Uterus (tissue), 2 donors: ENCODE results near the gene TRAK2.

Source experiments
- POLR2A ChIP-seq, 2 donors: fragments of 450-650 bp; IDR thresholded peaks; one replicate each; pipeline ENCODE4 v1.6.1; 2016; ENCODE audit warnings: antibody characterized with exemption in 2 of 2, mild to moderate bottlenecking in 1 of 2, moderate library complexity in 1 of 2
- TF ChIP-seq, protein P1 (sequence below), 4 experiments: fragments of 200-600 bp in 2 of 4; fragments of 450-650 bp in 2 of 4; sonication (generic) in 2 of 4; IDR thresholded peaks; one replicate each; pipeline ENCODE4 v1.5.1; 2016 to 2019; ENCODE audit warnings: antibody characterized with exemption in 4 of 4, mild to moderate bottlenecking in 2 of 4, moderate library complexity in 1 of 4

DNA sequence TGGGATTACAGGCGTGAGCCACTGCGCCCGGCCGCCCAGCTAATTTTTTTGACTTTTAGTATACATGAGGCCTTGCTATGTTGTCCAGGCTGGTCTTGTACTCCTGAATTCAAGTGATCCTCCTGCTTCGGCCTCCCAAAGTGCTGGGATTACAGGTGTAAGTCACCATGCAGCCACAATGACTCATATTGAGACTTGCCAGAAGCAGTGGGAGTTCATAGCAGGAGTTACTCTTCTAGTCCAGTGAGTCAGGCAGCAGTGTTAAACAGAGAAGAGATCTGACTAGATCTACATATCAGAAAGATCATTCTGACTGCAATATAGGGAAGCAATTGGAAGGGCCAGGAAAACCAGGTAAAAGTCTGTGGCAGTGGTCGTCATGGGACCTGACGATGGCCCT is 92.6 kb downstream of the TRAK2 start:
- TF ChIP-seq, protein P1, sequence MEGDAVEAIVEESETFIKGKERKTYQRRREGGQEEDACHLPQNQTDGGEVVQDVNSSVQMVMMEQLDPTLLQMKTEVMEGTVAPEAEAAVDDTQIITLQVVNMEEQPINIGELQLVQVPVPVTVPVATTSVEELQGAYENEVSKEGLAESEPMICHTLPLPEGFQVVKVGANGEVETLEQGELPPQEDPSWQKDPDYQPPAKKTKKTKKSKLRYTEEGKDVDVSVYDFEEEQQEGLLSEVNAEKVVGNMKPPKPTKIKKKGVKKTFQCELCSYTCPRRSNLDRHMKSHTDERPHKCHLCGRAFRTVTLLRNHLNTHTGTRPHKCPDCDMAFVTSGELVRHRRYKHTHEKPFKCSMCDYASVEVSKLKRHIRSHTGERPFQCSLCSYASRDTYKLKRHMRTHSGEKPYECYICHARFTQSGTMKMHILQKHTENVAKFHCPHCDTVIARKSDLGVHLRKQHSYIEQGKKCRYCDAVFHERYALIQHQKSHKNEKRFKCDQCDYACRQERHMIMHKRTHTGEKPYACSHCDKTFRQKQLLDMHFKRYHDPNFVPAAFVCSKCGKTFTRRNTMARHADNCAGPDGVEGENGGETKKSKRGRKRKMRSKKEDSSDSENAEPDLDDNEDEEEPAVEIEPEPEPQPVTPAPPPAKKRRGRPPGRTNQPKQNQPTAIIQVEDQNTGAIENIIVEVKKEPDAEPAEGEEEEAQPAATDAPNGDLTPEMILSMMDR (IDR thresholded peaks at IDR 0.05) = no peak
- no peak for TF ChIP-seq POLR2A (IDR thresholded peaks at IDR 0.05)
